ENCODE measurements around the gene CNN3.

GRCh38 chr1:94934551-94934950, 7.6 kb upstream of the CNN3 start:
- no peak for TF ChIP-seq ZNF324 (tag by site-specific recombination; IDR thresholded peaks at IDR 0.05)
- TF ChIP-seq ATF2 (tag by site-specific recombination; IDR thresholded peaks at IDR 0.05; ENCODE audit: low read depth), result no peak
- no peak for TF ChIP-seq YY2 (tag by site-specific recombination; IDR thresholded peaks at IDR 0.05)
- TF ChIP-seq ZNF114 (tag by site-specific recombination; IDR thresholded peaks at IDR 0.05), result no peak
- TF ChIP-seq ZBTB10 (tag by site-specific recombination; IDR thresholded peaks at IDR 0.05), result no peak
- no peak for TF ChIP-seq CTCF (tag by site-specific recombination; IDR thresholded peaks at IDR 0.05)
- TF ChIP-seq ZBTB1 (tag by site-specific recombination; IDR thresholded peaks at IDR 0.05), result no peak
- TF ChIP-seq ZNF335 (tag by site-specific recombination; conservative IDR thresholded peaks at IDR 0.05), result no peak

Measured in HEK293 (cell line).